HEK293 (cell line): Measurements from ENCODE around the gene HS3ST6.

Experiments
- TCF7L2 ChIP-seq: IDR thresholded peaks from 2 replicates; pipeline ENCODE4 v1.6.1; 2011; ENCODE audit warnings: low read depth, mild to moderate bottlenecking, inconsistent platforms, low read length, moderate library complexity, borderline replicate concordance
- YY1 ChIP-seq: fragments of 450-650 bp; formaldehyde crosslinking; IDR thresholded peaks from 2 replicates; pipeline ENCODE4 v1.5.1; 2018; ENCODE audit warnings: missing biosample characterization, missing genetic modification characterization
- ZNF830 ChIP-seq: fragments of 450-650 bp; IDR thresholded peaks from 2 replicates; pipeline ENCODE4 v1.5.0; 2018; ENCODE audit warnings: missing biosample characterization, missing genetic modification characterization, low read depth, mild to moderate bottlenecking, moderate library complexity
- TF ChIP-seq, protein P1 (sequence below): fragments of 450-650 bp; formaldehyde crosslinking; IDR thresholded peaks from 2 replicates; pipeline ENCODE4 v1.5.1; 2016; ENCODE audit warnings: missing biosample characterization, missing genetic modification characterization
- TF ChIP-seq, protein P2 (sequence below): fragments of 450-650 bp; formaldehyde crosslinking; IDR thresholded peaks from 2 replicates; pipeline ENCODE4 v1.5.1; 2016; ENCODE audit warnings: missing biosample characterization, missing genetic modification characterization

DNA sequence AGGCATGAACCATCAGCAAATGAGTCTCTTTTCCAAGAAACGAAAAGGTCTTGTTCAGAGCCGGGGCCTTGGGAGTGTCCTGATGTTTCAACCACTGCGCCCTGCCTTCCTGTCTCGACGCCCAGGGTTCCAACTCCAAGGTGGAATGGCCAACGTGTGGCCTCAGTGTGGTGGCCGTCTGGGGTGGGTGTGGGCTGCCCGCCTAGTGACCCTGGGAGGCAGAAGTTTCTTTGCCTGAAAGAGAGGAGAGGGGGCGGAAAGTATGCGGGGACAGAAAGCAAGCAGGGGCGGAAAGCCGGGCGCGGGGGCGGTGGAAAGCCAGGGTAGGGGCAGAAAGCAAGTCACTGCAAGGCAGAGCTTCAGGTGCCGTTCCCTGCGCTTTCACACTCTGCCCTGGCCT lies 20.7 kb upstream of the HS3ST6 start:
- TF ChIP-seq, protein P1, sequence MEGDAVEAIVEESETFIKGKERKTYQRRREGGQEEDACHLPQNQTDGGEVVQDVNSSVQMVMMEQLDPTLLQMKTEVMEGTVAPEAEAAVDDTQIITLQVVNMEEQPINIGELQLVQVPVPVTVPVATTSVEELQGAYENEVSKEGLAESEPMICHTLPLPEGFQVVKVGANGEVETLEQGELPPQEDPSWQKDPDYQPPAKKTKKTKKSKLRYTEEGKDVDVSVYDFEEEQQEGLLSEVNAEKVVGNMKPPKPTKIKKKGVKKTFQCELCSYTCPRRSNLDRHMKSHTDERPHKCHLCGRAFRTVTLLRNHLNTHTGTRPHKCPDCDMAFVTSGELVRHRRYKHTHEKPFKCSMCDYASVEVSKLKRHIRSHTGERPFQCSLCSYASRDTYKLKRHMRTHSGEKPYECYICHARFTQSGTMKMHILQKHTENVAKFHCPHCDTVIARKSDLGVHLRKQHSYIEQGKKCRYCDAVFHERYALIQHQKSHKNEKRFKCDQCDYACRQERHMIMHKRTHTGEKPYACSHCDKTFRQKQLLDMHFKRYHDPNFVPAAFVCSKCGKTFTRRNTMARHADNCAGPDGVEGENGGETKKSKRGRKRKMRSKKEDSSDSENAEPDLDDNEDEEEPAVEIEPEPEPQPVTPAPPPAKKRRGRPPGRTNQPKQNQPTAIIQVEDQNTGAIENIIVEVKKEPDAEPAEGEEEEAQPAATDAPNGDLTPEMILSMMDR (tag by site-specific recombination): no peak
- TF ChIP-seq, protein P2, sequence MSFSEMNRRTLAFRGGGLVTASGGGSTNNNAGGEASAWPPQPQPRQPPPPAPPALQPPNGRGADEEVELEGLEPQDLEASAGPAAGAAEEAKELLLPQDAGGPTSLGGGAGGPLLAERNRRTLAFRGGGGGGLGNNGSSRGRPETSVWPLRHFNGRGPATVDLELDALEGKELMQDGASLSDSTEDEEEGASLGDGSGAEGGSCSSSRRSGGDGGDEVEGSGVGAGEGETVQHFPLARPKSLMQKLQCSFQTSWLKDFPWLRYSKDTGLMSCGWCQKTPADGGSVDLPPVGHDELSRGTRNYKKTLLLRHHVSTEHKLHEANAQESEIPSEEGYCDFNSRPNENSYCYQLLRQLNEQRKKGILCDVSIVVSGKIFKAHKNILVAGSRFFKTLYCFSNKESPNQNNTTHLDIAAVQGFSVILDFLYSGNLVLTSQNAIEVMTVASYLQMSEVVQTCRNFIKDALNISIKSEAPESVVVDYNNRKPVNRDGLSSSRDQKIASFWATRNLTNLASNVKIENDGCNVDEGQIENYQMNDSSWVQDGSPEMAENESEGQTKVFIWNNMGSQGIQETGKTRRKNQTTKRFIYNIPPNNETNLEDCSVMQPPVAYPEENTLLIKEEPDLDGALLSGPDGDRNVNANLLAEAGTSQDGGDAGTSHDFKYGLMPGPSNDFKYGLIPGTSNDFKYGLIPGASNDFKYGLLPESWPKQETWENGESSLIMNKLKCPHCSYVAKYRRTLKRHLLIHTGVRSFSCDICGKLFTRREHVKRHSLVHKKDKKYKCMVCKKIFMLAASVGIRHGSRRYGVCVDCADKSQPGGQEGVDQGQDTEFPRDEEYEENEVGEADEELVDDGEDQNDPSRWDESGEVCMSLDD (tag by site-specific recombination): no peak
- TF ChIP-seq TCF7L2 (no peak), YY1 (tag by site-specific recombination) (no peak), ZNF830 (no peak)
